SK-N-SH (cell line): ENCODE data around the gene LAMC2. TPM values are rescaled to one million over a fixed set of nuclear protein-coding genes. Genes with fewer than 3 reads are reported as not detected.

Experiments used
- CTCF ChIA-PET: fragments of 300-600, 350-600 bp; formaldehyde crosslinking; extraction: SDS; loops from one replicate; lab custom pipeline; 2021; lab: Yijun Ruan, JAX
- POLR2A ChIA-PET: fragments of 350-600 bp; sonication (Branson Sonifier 250); formaldehyde crosslinking; extraction: SDS; loops from one replicate; lab custom pipeline; 2020; ENCODE audit warnings: antibody characterized with exemption, inconsistent platforms; lab: Yijun Ruan, JAX
- DNase-seq: peaks from one replicate; pipeline ENCODE4 v3.0.0; 2012
- H2AFZ ChIP-seq: fragments of 200-600 bp; sonication (generic); 2 replicates; pipeline ENCODE4 v1.8.1; 2016; ENCODE audit warnings: antibody characterized with exemption, mild to moderate bottlenecking, low read depth
- H3F3A ChIP-seq: fragments of 200-600 bp; sonication (generic); replicated peaks from 2 replicates; pipeline ENCODE3; 2016; ENCODE audit warnings: antibody characterized with exemption, mild to moderate bottlenecking; ENCODE audit not compliant: insufficient read depth
- H3K27ac ChIP-seq, 2 experiments: fragments of 200-500 bp in 1 of 2; fragments of 200-600 bp in 1 of 2; sonication (Bioruptor generic) in 1 of 2; sonication (generic), shearing (Covaris generic) in 1 of 2; 2 replicates each; pipeline versions ENCODE4 v1.5.1 to v1.6.1; 2014 to 2016; ENCODE audit warnings: low read depth in 2 of 2, inconsistent platforms in 1 of 2, low read length in 1 of 2, mild to moderate bottlenecking in 1 of 2, mixed read lengths in 1 of 2
- H3K27me3 ChIP-seq: fragments of 200-600 bp; sonication (generic), shearing (Covaris generic); 2 replicates; pipeline ENCODE4 v1.6.1; 2016; ENCODE audit warnings: mixed run types; ENCODE audit not compliant: insufficient read depth
- H3K36me3 ChIP-seq, 2 experiments: fragments of 200-500 bp in 1 of 2; fragments of 200-600 bp in 1 of 2; sonication (Bioruptor generic) in 1 of 2; sonication (generic) in 1 of 2; replicated peaks in 1 of 2; 2 replicates each; pipeline versions ENCODE3 to v1.5.1; 2014 to 2016; ENCODE audit warnings: low read length in 1 of 2, mild to moderate bottlenecking in 1 of 2; ENCODE audit not compliant: insufficient read depth in 2 of 2, control insufficient read depth in 1 of 2
- H3K4me1 ChIP-seq, 2 experiments: fragments of 200-500 bp in 1 of 2; fragments of 200-600 bp in 1 of 2; sonication (Bioruptor generic) in 1 of 2; sonication (generic), shearing (Covaris generic) in 1 of 2; 2 replicates each; pipeline versions ENCODE4 v1.5.1 to v1.6.1; 2014 to 2016; ENCODE audit warnings: low read depth in 1 of 2, low read length in 1 of 2, mixed run types in 1 of 2; ENCODE audit not compliant: insufficient read depth in 2 of 2, control insufficient read depth in 1 of 2
- H3K4me2 ChIP-seq: fragments of 200-600 bp; sonication (generic), shearing (Covaris generic); 2 replicates; pipeline ENCODE4 v1.6.1; 2017; ENCODE audit warnings: mixed run types
- H3K4me3 ChIP-seq, 2 experiments: fragments of 200-500 bp in 1 of 2; fragments of 200-600 bp in 1 of 2; sonication (Bioruptor generic) in 1 of 2; sonication (generic), shearing (Covaris generic) in 1 of 2; 2 replicates each; pipeline versions ENCODE4 v1.5.1 to v1.8.1; 2014 to 2016; ENCODE audit warnings: low read depth in 2 of 2, inconsistent platforms in 1 of 2, low read length in 1 of 2, mild to moderate bottlenecking in 1 of 2, mixed read lengths in 1 of 2, moderate library complexity in 1 of 2
- H3K79me2 ChIP-seq: fragments of 200-600 bp; sonication (generic); 2 replicates; pipeline ENCODE4 v1.8.1; 2017; ENCODE audit warnings: mild to moderate bottlenecking; ENCODE audit not compliant: insufficient read depth
- H3K9ac ChIP-seq: fragments of 200-600 bp; sonication (generic); 2 replicates; pipeline ENCODE4 v1.6.1; 2017; ENCODE audit warnings: mixed run types
- H3K9me2 ChIP-seq: fragments of 200-600 bp; sonication (generic); 2 replicates; pipeline ENCODE4 v1.6.1; 2017; ENCODE audit warnings: mixed run types
- H3K9me3 ChIP-seq: fragments of 200-600 bp; sonication (generic); 2 replicates; pipeline ENCODE4 v1.6.1; 2017; ENCODE audit warnings: mixed run types, mild to moderate bottlenecking, moderate library complexity
- H4K20me1 ChIP-seq: fragments of 200-600 bp; sonication (generic); 2 replicates; pipeline ENCODE4 v1.6.1; 2017; ENCODE audit warnings: mild to moderate bottlenecking, mixed run types; ENCODE audit not compliant: insufficient read depth
- EP300 ChIP-seq, 2 experiments: IDR thresholded peaks; 2 replicates each; pipeline versions ENCODE4 v1.4.0 to v1.6.1; 2012; ENCODE audit warnings: borderline replicate concordance in 1 of 2, low read depth in 1 of 2, low read length in 1 of 2
- EZH2phosphoT487 ChIP-seq: fragments of 200-600 bp; sonication (generic); IDR thresholded peaks from 2 replicates; pipeline ENCODE4 v1.6.1; 2017; ENCODE audit warnings: low read depth, mixed run types, mild to moderate bottlenecking, antibody characterized with exemption, moderate library complexity, borderline replicate concordance
- FOXJ3 ChIP-seq: sonication (generic); formaldehyde crosslinking; IDR thresholded peaks from 2 replicates; pipeline ENCODE4 v1.5.1; 2020; ENCODE audit warnings: mild to moderate bottlenecking, missing genetic modification reagents
- FOXM1 ChIP-seq: IDR thresholded peaks from 2 replicates; pipeline ENCODE4 v1.4.0; 2012; ENCODE audit warnings: low read depth, mild to moderate bottlenecking
- GABPA ChIP-seq: IDR thresholded peaks from 2 replicates; pipeline ENCODE4 v1.4.0; 2012; ENCODE audit warnings: low read depth, mild to moderate bottlenecking
- GATA2 ChIP-seq: sonication (generic); formaldehyde crosslinking; IDR thresholded peaks from 2 replicates; pipeline ENCODE4 v1.5.0; 2020; ENCODE audit warnings: mild to moderate bottlenecking, missing genetic modification reagents
- MEF2A ChIP-seq: IDR thresholded peaks from 2 replicates; pipeline ENCODE4 v1.4.0; 2012; ENCODE audit warnings: low read depth, borderline replicate concordance
- NFIC ChIP-seq: IDR thresholded peaks from 2 replicates; pipeline ENCODE4 v1.4.0; 2012; ENCODE audit warnings: borderline replicate concordance
- NRF1 ChIP-seq: IDR thresholded peaks from 2 replicates; pipeline ENCODE4 v1.6.1; 2012; ENCODE audit warnings: low read depth, mild to moderate bottlenecking, low read length
- POLR2AphosphoS5 ChIP-seq: IDR thresholded peaks from 2 replicates; pipeline ENCODE4 v1.6.1; 2012; ENCODE audit warnings: low read depth, low read length
- RAD21 ChIP-seq: IDR thresholded peaks from 2 replicates; pipeline ENCODE4 v1.6.1; 2012; ENCODE audit warnings: mild to moderate bottlenecking, low read length
- RFX5 ChIP-seq: IDR thresholded peaks from 2 replicates; pipeline ENCODE4 v1.6.1; 2012; ENCODE audit warnings: mild to moderate bottlenecking, improper control_type of control experiment, low read length
- SIN3A ChIP-seq: IDR thresholded peaks from 2 replicates; pipeline ENCODE4 v1.6.1; 2012; ENCODE audit warnings: low read depth, mild to moderate bottlenecking, low read length, moderate library complexity, borderline replicate concordance
- SMC3 ChIP-seq: IDR thresholded peaks from 2 replicates; pipeline ENCODE4 v1.6.1; 2012; ENCODE audit warnings: low read depth, low read length, improper control_type of control experiment
- TAF1 ChIP-seq: IDR thresholded peaks from 2 replicates; pipeline ENCODE4 v1.6.1; 2012; ENCODE audit warnings: low read depth, mild to moderate bottlenecking, low read length, moderate library complexity, borderline replicate concordance
- TCF12 ChIP-seq: IDR thresholded peaks from 2 replicates; pipeline ENCODE4 v1.4.0; 2012
- TEAD4 ChIP-seq: IDR thresholded peaks from 2 replicates; pipeline ENCODE4 v1.4.0; 2012; ENCODE audit warnings: mild to moderate bottlenecking, borderline replicate concordance; ENCODE audit not compliant: insufficient read depth
- WGBS: methylation state at CpG from one replicate; pipeline ENCODE4 v1.1.6; 2017; ENCODE audit warnings: low lambda C conversion rate; 5-methylcytosine and 5-hydroxymethylcytosine counted together
- polyA plus RNA-seq, 3 experiments: library from polyadenylated mRNA; depleted of rRNA; stranded (reverse); fragments of >200 nt; gene quantifications; 2 replicates each; pipeline ENCODE4 v1.2.3, GENCODE V29; 2012
- TF ChIP-seq, protein P1 (sequence below): IDR thresholded peaks from 2 replicates; pipeline ENCODE4 v1.4.0; 2012; ENCODE audit warnings: low read depth
- TF ChIP-seq, protein P2 (sequence below): fragments of 150-350 bp; IDR thresholded peaks from 2 replicates; pipeline ENCODE4 v1.6.1; 2017; ENCODE audit warnings: antibody characterized with exemption, low read length, low read depth, borderline replicate concordance
- TF ChIP-seq, protein P3 (sequence below): fragments of 150-350 bp; IDR thresholded peaks from 2 replicates; pipeline ENCODE4 v1.6.1; 2016; ENCODE audit warnings: mild to moderate bottlenecking, low read depth, low read length
- TF ChIP-seq, protein P4 (sequence below): IDR thresholded peaks from 2 replicates; pipeline ENCODE4 v1.6.1; 2012; ENCODE audit warnings: mild to moderate bottlenecking, low read depth, low read length, moderate library complexity

LAMC2 gene
- polyA plus RNA-seq, 1 of the 3 experiments (the other 2 are of a cell fraction) = 0.15 TPM

DNA sequence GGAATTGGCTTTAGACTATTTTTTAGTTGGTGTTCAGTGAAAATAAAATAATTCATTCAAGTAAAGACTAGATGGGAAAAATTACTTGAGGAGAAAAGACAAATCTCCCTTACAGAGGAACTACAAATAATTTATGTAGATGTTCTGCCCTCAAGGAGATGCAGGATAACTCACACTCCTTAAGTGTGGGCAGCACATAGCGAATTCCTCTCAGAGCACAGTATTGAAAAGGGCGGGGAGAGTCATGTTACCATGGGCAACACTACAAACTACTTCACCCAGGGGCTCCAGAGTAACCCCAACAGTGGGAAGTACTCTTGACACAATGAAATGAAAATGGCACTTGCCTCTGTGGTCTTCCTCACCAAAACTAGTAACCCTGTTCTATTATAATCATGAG, 20.6 kb upstream of the LAMC2 start:
- Histone ChIP-seq H3K27me3 (no peaks in the 10 kb centered on the region), H2AFZ (no peak overlapping the region), H3K79me2 (no peaks in the 10 kb centered on the region), H3K36me3 (no peaks in the 10 kb centered on the region), H3K4me3 (no peak overlapping the region), H3F3A (peaks cover 21% of the 10 kb centered on the region), H3K9me3 (no peaks in the 10 kb centered on the region), H3K9ac (no peak overlapping the region), H3K4me1 (peaks cover 0 to 18% of the 10 kb centered on the region in 2 experiments), H4K20me1 (no peaks in the 10 kb centered on the region), H3K9me2 (no peaks in the 10 kb centered on the region), H3K4me2 (no peak overlapping the region), H3K27ac (no peak overlapping the region)
- CTCF ChIA-PET = no interaction called here
- no peak for DNase-seq
- WGBS = 93% methylated on average over 2 of the region's 2 CpGs
- POLR2A ChIA-PET = no interaction called here
- TF ChIP-seq TCF12 (no peak), GATA2 (CRISPR knock-in tag) (no peak), NRF1 (no peak), SIN3A (no peak), RAD21 (no peak), NFIC (no peak), SMC3 (no peak), MEF2A (no peak), POLR2AphosphoS5 (no peak), FOXM1 (no peak), EZH2phosphoT487 (no peak), RFX5 (no peak), TAF1 (no peak), GABPA (no peak)
- TF ChIP-seq, protein P1, sequence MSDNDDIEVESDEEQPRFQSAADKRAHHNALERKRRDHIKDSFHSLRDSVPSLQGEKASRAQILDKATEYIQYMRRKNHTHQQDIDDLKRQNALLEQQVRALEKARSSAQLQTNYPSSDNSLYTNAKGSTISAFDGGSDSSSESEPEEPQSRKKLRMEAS = no peak
- TF ChIP-seq, protein P2, sequence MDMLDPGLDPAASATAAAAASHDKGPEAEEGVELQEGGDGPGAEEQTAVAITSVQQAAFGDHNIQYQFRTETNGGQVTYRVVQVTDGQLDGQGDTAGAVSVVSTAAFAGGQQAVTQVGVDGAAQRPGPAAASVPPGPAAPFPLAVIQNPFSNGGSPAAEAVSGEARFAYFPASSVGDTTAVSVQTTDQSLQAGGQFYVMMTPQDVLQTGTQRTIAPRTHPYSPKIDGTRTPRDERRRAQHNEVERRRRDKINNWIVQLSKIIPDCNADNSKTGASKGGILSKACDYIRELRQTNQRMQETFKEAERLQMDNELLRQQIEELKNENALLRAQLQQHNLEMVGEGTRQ = no peak
- TF ChIP-seq, protein P3, sequence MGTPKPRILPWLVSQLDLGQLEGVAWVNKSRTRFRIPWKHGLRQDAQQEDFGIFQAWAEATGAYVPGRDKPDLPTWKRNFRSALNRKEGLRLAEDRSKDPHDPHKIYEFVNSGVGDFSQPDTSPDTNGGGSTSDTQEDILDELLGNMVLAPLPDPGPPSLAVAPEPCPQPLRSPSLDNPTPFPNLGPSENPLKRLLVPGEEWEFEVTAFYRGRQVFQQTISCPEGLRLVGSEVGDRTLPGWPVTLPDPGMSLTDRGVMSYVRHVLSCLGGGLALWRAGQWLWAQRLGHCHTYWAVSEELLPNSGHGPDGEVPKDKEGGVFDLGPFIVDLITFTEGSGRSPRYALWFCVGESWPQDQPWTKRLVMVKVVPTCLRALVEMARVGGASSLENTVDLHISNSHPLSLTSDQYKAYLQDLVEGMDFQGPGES = no peak

DNA sequence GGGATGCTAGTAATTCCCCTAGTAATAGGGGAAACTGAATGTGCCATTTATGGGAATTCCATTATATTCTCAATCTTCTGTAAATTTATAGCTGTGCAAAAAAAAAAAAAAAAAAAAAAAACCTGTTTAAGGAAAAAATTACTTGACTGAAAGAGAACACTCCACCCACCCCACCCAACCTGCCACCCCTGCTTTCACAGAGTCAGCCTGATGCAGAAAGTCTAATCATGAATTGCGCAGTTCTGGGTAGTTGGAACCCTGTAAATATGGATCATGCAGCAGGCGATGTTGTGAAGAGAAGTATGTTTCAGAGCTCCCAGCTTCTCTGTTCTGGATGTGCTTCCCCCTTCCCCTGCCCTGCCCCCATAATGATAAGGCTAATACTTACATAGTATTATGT, 19.6 kb upstream of the LAMC2 start:
- Histone ChIP-seq H3K9me3 (no peaks in the 10 kb centered on the region), H3K4me3 (no peak overlapping the region), H3K27ac (no peak overlapping the region), H3K79me2 (no peaks in the 10 kb centered on the region), H3K27me3 (no peaks in the 10 kb centered on the region), H3K4me2 (no peak overlapping the region), H3K9me2 (no peaks in the 10 kb centered on the region), H3F3A (peaks cover 21% of the 10 kb centered on the region), H3K36me3 (no peaks in the 10 kb centered on the region), H3K9ac (no peak overlapping the region), H2AFZ (no peak overlapping the region), H3K4me1 (peaks cover 0 to 18% of the 10 kb centered on the region in 2 experiments), H4K20me1 (no peaks in the 10 kb centered on the region)
- ChIA-PET CTCF (interaction anchor here (1.8 kb wide), 1 partner anchor 61 kb away, joined by 5 read pairs; no protein-coding TSS in a partner anchor), POLR2A (no interaction called here)
- WGBS = 96% methylated on average over 2 of the region's 2 CpGs
- DNase-seq = no peak
- TF ChIP-seq NFIC (no peak), TEAD4 (no peak), EP300 (IDR thresholded peaks at IDR 0.05; ENCODE audit: borderline replicate concordance in 1 of 2, low read depth in 1 of 2, low read length in 1 of 2) (no peak), POLR2AphosphoS5 (no peak), MEF2A (no peak), FOXJ3 (CRISPR knock-in tag) (no peak), RFX5 (no peak), RAD21 (no peak)
- TF ChIP-seq, protein P2 = no peak
- TF ChIP-seq, protein P4, sequence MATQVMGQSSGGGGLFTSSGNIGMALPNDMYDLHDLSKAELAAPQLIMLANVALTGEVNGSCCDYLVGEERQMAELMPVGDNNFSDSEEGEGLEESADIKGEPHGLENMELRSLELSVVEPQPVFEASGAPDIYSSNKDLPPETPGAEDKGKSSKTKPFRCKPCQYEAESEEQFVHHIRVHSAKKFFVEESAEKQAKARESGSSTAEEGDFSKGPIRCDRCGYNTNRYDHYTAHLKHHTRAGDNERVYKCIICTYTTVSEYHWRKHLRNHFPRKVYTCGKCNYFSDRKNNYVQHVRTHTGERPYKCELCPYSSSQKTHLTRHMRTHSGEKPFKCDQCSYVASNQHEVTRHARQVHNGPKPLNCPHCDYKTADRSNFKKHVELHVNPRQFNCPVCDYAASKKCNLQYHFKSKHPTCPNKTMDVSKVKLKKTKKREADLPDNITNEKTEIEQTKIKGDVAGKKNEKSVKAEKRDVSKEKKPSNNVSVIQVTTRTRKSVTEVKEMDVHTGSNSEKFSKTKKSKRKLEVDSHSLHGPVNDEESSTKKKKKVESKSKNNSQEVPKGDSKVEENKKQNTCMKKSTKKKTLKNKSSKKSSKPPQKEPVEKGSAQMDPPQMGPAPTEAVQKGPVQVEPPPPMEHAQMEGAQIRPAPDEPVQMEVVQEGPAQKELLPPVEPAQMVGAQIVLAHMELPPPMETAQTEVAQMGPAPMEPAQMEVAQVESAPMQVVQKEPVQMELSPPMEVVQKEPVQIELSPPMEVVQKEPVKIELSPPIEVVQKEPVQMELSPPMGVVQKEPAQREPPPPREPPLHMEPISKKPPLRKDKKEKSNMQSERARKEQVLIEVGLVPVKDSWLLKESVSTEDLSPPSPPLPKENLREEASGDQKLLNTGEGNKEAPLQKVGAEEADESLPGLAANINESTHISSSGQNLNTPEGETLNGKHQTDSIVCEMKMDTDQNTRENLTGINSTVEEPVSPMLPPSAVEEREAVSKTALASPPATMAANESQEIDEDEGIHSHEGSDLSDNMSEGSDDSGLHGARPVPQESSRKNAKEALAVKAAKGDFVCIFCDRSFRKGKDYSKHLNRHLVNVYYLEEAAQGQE = no peak
- TF ChIP-seq, protein P3 = no peak
